K562 (cell line): ENCODE data around the gene RPS28.

Source experiments
- ASH1L ChIP-seq: fragments of 450-650 bp; IDR thresholded peaks from 2 replicates; pipeline ENCODE4 v1.6.1; 2018; ENCODE audit warnings: borderline replicate concordance, mild to moderate bottlenecking, low read depth; ENCODE audit not compliant: partially characterized antibody
- BRCA1 ChIP-seq, 2 experiments: fragments of 450-650 bp in 1 of 2; sonication (generic) in 1 of 2; formaldehyde crosslinking in 1 of 2; IDR thresholded peaks; 2 replicates each; pipeline versions ENCODE4 v1.5.0 to v1.6.1; 2017 to 2020; ENCODE audit warnings: mild to moderate bottlenecking in 1 of 2, missing genetic modification reagents in 1 of 2
- EZH2 ChIP-seq: IDR thresholded peaks from 2 replicates; pipeline ENCODE4 v1.6.1; 2012; ENCODE audit warnings: low read depth, mild to moderate bottlenecking, inconsistent platforms, low read length, borderline replicate concordance
- FOS ChIP-seq: IDR thresholded peaks from 3 replicates; pipeline ENCODE4 v1.6.1; 2011; ENCODE audit not compliant: insufficient read length; ENCODE audit errors: extremely low read depth
- GATAD2A ChIP-seq: fragments of 450-650 bp; IDR thresholded peaks from 2 replicates; pipeline ENCODE4 v1.6.1; 2017
- HDAC2 ChIP-seq: fragments of 450-650 bp; IDR thresholded peaks from 2 replicates; pipeline ENCODE4 v1.6.1; 2016; ENCODE audit warnings: mild to moderate bottlenecking
- POLR2A ChIP-seq: fragments of 450-650 bp; conservative IDR thresholded peaks from 2 replicates; pipeline ENCODE4 v1.6.1; 2016
- TF ChIP-seq, protein P1 (sequence below), 3 experiments: IDR thresholded peaks in 2 of 3; conservative IDR thresholded peaks in 1 of 3; 2 replicates each; pipeline ENCODE4 v1.5.1; 2011 to 2012; ENCODE audit warnings: low read length in 3 of 3, mild to moderate bottlenecking in 3 of 3, control low read depth in 2 of 3, improper control_type of control experiment in 1 of 3, inconsistent platforms in 1 of 3, low read depth in 1 of 3, mixed read lengths in 1 of 3, moderate library complexity in 1 of 3; ENCODE audit not compliant: insufficient read depth in 2 of 3
- TF ChIP-seq, protein P2 (sequence below): fragments of 450-650 bp; IDR thresholded peaks from 2 replicates; pipeline ENCODE4 v1.6.1; 2016; ENCODE audit warnings: low read depth

DNA sequence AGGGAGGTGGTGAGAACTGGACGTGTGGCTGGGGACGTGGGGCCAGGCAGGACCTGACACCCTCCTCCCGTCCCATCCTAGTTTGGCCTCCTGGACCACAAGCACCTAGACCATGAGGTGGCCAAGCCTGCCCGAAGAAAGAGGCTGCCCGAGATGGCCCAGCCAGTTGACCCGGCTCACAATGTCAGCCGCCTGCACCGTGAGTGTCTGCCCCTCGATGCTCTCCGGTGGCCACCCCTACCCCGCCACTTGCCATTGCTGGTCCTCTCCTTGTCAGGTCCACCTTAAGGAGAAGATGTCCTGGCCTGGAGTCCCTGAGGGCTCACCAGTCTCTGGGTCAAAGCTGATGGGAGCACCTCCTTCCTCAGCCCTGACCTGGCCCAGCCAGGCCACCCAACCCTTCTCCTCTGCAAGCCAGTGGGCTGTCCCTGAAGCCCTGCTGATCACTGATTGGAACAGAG is 44.9 kb downstream of the RPS28 start:
- no peak for TF ChIP-seq EZH2
- no peak for TF ChIP-seq ASH1L
- no peak for TF ChIP-seq FOS
- TF ChIP-seq, protein P1, sequence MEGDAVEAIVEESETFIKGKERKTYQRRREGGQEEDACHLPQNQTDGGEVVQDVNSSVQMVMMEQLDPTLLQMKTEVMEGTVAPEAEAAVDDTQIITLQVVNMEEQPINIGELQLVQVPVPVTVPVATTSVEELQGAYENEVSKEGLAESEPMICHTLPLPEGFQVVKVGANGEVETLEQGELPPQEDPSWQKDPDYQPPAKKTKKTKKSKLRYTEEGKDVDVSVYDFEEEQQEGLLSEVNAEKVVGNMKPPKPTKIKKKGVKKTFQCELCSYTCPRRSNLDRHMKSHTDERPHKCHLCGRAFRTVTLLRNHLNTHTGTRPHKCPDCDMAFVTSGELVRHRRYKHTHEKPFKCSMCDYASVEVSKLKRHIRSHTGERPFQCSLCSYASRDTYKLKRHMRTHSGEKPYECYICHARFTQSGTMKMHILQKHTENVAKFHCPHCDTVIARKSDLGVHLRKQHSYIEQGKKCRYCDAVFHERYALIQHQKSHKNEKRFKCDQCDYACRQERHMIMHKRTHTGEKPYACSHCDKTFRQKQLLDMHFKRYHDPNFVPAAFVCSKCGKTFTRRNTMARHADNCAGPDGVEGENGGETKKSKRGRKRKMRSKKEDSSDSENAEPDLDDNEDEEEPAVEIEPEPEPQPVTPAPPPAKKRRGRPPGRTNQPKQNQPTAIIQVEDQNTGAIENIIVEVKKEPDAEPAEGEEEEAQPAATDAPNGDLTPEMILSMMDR (IDR thresholded peaks at IDR 0.05 in 2 of 3, conservative IDR thresholded peaks at IDR 0.05 in 1 of 3; ENCODE audit: insufficient read depth in 2 of 3, low read depth in 1 of 3, low read length in 3 of 3) = no peak
- no peak for TF ChIP-seq GATAD2A
- TF ChIP-seq BRCA1 (IDR thresholded peaks at IDR 0.05) = no peak
- no peak for TF ChIP-seq BRCA1 (CRISPR knock-in tag; IDR thresholded peaks at IDR 0.05)
- TF ChIP-seq, protein P2, sequence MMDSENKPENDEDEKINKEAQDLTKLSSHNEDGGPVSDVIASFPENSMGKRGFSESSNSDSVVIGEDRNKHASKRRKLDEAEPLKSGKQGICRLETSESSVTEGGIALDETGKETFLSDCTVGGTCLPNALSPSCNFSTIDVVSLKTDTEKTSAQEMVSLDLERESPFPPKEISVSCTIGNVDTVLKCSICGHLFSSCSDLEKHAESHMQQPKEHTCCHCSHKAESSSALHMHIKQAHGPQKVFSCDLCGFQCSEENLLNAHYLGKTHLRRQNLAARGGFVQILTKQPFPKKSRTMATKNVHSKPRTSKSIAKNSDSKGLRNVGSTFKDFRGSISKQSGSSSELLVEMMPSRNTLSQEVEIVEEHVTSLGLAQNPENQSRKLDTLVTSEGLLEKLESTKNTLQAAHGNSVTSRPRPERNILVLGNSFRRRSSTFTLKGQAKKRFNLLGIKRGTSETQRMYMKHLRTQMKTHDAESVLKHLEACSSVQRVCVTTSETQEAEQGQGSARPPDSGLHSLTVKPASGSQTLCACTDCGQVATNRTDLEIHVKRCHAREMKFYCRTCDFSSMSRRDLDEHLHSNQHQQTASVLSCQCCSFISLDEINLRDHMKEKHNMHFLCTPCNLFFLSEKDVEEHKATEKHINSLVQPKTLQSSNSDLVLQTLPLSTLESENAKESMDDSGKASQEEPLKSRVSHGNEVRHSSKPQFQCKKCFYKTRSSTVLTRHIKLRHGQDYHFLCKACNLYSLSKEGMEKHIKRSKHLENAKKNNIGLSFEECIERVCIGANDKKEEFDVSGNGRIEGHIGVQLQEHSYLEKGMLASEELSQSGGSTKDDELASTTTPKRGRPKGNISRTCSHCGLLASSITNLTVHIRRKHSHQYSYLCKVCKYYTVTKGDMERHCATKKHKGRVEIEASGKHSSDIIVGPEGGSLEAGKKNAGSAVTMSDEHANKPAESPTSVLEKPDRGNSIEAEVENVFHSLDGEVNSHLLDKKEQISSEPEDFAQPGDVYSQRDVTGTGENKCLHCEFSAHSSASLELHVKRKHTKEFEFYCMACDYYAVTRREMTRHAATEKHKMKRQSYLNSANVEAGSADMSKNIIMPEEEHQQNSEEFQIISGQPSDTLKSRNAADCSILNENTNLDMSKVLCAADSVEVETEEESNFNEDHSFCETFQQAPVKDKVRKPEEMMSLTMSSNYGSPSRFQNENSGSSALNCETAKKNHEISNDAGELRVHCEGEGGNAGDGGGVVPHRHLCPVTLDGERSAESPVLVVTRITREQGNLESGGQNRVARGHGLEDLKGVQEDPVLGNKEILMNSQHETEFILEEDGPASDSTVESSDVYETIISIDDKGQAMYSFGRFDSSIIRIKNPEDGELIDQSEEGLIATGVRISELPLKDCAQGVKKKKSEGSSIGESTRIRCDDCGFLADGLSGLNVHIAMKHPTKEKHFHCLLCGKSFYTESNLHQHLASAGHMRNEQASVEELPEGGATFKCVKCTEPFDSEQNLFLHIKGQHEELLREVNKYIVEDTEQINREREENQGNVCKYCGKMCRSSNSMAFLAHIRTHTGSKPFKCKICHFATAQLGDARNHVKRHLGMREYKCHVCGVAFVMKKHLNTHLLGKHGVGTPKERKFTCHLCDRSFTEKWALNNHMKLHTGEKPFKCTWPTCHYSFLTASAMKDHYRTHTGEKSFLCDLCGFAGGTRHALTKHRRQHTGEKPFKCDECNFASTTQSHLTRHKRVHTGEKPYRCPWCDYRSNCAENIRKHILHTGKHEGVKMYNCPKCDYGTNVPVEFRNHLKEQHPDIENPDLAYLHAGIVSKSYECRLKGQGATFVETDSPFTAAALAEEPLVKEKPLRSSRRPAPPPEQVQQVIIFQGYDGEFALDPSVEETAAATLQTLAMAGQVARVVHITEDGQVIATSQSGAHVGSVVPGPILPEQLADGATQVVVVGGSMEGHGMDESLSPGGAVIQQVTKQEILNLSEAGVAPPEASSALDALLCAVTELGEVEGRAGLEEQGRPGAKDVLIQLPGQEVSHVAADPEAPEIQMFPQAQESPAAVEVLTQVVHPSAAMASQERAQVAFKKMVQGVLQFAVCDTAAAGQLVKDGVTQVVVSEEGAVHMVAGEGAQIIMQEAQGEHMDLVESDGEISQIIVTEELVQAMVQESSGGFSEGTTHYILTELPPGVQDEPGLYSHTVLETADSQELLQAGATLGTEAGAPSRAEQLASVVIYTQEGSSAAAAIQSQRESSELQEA = no peak
- no peak for TF ChIP-seq HDAC2
- no peak for TF ChIP-seq POLR2A
